CD4-positive, alpha-beta T cell treated with Interleukin-2 at 100 ng/mL for 4 hours (primary cell): ENCODE results near the gene ABCA10.
A peak's percentile ranks its signal among the peaks of the same experiment; 100 is the strongest.
"Not testable (repeated sequence)": the region's sequence is repeated elsewhere in the genome, so short reads cannot be mapped to it uniquely, and the experiment has no call there.

Experiments
- DNase-seq: peaks from one replicate; pipeline ENCODE4 v3.0.0-alpha.2; 2020; ENCODE audit warnings: low spot score

ABCA10 gene, protein sequence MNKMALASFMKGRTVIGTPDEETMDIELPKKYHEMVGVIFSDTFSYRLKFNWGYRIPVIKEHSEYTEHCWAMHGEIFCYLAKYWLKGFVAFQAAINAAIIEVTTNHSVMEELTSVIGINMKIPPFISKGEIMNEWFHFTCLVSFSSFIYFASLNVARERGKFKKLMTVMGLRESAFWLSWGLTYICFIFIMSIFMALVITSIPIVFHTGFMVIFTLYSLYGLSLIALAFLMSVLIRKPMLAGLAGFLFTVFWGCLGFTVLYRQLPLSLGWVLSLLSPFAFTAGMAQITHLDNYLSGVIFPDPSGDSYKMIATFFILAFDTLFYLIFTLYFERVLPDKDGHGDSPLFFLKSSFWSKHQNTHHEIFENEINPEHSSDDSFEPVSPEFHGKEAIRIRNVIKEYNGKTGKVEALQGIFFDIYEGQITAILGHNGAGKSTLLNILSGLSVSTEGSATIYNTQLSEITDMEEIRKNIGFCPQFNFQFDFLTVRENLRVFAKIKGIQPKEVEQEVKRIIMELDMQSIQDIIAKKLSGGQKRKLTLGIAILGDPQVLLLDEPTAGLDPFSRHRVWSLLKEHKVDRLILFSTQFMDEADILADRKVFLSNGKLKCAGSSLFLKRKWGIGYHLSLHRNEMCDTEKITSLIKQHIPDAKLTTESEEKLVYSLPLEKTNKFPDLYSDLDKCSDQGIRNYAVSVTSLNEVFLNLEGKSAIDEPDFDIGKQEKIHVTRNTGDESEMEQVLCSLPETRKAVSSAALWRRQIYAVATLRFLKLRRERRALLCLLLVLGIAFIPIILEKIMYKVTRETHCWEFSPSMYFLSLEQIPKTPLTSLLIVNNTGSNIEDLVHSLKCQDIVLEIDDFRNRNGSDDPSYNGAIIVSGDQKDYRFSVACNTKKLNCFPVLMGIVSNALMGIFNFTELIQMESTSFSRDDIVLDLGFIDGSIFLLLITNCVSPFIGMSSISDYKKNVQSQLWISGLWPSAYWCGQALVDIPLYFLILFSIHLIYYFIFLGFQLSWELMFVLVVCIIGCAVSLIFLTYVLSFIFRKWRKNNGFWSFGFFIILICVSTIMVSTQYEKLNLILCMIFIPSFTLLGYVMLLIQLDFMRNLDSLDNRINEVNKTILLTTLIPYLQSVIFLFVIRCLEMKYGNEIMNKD (N-terminal part only)

DNA sequence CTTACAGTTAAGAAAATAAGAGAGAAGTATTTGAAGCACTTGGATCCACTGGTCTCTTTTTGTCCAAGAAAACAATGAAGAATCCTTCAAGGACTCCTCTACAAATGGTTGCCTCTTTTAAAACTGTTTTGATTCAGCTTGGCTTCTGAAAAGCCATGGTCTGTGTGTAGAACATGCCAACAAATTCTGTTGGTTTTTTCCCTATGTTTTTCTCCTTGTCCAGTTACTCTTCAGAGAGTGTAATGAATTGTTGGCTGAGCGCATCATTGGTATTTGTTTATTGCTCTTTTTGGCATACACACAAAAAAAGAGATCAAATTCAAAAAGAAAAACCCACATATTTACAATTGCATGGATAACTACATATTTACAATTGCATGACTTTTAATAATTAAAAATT, at the start of gene ABCA10:
ABCA10 (minus strand) TSS at position 249 of the 400 bp plus-strand sequence. CDS start 3,466 bp downstream, outside the sequence.
- DNase-seq = no peak

DNA sequence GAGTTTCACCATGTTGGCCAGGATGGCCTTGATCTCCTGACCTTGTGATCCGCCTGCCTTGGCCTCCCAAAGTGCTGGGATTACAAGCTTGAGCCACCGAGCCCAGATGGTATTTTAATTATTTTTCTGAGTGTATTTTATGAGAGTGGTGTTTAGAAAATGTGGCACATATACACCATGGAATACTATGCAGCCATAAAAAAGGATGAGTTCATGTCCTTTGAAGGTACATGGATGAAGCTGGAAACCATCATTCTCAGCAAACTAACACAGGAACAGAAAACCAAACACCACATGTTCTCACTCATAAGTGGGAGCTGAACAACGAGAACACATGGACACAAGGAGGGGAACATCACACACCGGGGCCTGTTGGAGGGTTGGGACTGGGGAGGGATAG, 47.7 kb upstream of the ABCA10 start:
- DNase-seq = not testable (repeated sequence)

DNA sequence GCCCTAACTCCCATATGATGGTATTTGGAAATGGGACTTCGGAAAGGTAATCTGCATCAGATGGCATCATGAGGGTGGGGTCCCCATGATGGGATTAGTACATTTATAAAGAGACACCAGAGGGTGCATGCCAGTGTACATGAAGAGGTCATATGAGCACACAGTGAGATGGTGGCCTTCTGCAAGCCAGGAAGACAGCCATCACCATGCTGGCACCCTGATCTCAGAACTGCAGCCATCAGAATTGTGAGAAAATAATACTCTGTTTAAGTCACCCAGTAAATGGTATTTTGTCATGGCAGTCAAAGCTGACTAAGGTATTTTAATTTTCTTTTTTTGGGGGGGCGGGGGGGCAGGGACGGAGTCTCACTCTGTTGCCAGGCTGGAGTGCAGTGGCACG, 47.1 kb upstream of the ABCA10 start:
- DNase-seq = no peak

DNA sequence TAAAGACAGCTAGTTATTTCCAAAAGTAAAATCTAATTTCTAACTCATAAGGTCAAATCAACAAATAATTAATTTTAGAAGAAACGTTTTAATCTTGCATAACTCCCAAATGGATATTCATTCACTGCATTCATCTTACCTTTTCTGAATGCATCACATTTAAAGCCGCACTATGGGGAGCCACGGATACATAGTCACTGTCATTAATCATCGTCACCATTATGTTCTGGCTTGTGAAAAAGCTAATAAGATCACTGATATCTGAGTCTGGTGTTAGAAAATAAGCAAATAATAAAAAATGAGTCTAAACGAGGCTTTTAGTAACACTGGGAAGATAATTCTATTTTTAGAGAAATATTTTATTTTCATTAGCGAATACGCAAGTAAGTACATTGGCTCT, 42.4 kb upstream of the ABCA10 start:
- DNase-seq = no peak

DNA sequence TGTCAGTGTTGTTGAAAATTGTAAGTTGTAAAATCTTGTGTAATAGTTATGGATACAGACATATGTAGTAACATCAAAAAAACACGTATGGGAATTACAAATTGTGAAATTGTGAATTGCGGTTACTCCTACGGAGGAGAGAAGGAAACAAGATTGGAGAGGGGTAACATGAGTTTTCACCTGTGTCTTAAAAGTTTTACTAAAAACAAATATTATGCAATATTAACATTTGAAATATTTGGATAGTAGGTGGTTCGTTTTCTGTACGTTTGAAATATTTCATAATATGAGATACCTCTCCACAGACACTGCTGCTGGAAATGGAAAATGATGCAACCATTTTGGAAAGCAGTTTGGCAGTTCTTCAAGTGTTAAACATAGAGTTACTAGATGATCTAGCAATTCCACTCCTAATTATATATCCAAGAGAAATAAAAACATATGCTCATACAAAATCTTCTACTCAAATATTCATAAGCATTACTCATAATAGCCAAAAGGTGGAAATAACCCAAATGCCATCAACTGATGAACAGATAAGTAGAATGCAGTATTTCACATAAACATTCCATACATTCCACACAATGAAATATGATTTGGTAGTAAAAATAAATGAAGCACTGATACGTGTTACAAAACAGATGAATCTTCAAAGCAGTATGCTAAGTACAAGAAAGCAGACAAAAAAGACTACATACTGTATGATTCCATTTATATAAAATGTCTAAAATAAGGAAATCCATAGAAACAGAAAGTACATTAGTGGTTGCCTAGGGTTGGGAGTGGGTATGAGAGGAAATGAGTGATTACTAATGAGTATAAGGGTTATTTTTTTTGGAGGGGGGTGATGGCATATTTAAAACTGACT, 40.7 kb upstream of the ABCA10 start:
- no peak for DNase-seq

DNA sequence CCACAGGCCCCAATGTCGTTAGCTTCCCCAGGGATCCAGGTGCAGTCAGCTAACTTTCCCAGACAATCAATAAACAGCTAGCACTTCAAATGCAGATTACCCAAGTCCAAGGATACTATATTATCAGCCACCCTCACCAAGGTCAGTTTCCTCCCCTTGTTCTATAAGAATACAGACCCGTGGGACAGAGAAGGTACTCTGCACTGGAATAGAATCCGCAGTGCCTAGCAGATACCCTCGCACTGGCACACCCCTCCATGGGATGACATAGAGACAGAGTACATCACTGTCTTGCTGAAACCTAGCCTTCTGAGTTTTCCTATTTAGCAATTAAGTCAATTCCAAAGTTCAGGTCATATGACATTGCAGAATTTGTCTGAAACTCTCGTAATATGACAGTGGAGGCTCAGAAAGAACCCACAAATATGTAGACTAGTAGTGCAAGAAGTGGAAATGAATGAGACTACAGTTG, 40.0 kb upstream of the ABCA10 start:
- no peak for DNase-seq

DNA sequence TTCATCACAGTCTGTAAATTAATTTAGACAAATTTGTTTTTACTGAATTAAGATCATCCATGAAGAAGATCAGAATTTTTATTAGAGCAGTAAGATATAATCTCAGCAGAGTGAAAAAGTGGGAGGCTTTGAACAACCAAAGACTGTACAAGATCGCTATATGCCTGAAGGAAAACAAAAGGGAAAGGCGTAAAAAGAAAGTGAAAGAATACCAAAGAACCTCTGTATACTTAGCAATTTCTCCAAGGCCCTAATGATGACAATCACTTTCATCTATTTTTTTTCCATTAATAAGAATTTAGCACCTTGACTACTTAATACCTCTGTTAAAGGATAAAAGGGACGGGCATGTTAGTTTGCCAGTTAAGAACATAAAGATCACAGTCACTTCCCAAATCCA, 38.6 kb upstream of the ABCA10 start:
- DNase-seq = no peak

DNA sequence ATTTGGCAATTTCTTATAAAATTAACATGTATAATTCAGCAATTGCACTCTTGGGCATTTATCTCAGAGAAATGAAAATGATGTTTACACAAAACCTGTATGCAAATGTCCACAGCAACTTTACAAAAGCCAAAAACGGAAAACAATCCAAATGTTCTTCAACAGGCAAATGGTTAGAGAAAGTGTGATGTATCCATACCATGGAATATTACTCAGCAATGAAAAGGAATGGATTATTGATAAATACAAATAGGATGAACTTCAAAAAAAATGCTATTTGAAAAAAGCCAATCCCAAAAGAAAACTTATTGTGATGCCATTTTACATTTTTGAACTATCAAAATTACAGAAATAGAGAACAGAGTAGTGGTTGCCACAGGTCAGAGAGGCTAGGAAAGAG, 37.2 kb upstream of the ABCA10 start:
- no peak for DNase-seq

DNA sequence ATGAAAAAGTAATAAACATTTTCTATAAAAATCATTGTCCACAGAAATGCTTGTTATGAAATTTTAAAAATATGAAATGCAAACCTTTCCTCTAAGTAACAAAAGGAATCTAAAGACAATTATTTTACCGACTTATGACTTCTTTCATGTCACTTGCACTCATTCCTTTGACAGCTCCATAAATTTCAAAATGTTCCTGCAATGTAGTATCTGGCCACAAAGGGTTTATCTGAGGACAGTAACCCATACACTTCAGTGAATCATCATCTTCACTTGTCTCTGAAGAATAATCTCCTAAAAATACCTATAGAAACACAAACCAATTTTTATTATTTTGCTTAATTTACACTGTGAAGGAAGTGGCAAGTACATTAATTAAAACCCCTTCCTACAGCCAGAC, 25.6 kb upstream of the ABCA10 start:
- DNase-seq = no peak

DNA sequence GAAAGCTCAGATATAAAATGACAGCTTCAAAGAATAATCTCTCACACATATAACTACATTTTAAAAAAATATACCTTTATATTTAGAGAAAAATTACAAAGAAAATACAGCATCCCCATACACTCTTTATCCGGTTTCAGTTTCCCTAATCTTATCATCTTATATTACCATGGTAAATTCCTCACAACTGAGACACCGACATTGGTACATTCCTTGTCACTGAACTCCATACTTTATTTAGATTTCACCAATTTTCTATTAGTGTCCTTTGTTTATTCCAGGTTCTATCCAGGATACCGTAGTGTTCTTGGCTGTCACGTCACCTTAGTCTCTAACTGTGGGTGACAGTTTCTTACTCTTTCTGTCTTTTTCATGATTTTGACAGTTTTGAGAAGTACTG, 22.0 kb upstream of the ABCA10 start:
- no peak for DNase-seq

DNA sequence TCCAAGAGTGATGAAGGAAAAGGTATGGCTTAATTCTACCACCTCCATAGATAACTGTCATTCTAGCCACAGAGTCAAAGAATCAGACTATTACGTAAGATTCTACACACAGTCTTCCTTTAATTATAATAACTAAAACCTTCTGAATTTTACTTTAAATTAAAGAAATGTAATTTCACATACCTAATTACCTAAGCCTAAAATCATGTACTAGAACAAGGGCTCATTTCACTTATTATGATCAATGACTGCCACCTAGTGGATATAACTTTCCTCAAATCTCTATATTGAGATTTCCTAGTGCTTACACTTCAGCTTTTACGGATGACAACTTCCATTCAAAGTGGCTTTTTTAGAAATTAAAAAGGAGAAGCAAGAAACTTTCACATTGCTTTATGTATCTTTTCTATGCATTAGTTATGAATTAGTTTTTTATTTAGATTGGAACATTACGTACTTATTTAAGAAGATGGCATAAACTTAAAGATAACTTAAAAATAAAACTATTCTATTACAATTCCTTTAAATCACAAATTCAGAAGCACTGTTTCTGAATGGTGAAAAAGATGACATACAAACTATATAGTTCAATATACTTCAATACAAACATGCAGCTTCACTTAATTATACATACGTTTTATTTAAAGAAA, 18.2 kb upstream of the ABCA10 start:
- DNase-seq = peak; percentile 38

DNA sequence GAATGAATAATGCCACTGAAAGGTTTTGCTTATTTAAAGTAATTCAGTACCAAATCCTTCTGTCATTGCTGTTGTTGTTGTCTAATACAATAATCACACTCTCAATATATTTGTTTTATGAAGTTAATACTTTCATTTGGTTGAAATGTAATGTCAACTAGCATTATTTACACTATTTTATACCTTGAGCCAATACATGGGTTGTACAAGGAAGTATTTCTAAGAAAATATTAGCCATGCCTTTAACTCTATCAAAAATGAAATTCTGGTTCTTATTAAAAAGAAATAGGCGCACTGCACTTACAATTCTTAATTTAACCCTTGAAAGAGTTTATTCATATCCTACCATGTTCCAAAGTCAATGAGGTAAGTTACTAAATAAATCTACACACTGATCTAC, 17.6 kb upstream of the ABCA10 start:
- no peak for DNase-seq

DNA sequence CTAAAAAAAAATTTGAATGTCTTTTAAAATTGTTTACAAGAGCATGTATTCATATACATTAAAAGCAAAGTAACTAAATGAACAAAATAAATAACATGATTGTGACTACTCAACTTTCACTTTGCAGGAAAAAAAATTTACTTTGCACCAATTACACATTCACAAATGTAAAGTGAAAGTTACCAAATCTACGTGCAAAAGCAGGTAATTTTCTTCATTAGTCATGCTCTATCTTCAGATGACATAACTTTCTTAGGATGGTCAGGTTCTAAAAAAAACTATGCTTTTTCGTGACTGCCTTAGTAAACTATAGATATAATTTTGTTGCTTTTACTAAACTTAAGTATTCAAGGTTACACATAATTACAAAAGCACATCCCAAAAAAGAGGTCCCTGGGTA, 17.0 kb upstream of the ABCA10 start:
- no peak for DNase-seq

DNA sequence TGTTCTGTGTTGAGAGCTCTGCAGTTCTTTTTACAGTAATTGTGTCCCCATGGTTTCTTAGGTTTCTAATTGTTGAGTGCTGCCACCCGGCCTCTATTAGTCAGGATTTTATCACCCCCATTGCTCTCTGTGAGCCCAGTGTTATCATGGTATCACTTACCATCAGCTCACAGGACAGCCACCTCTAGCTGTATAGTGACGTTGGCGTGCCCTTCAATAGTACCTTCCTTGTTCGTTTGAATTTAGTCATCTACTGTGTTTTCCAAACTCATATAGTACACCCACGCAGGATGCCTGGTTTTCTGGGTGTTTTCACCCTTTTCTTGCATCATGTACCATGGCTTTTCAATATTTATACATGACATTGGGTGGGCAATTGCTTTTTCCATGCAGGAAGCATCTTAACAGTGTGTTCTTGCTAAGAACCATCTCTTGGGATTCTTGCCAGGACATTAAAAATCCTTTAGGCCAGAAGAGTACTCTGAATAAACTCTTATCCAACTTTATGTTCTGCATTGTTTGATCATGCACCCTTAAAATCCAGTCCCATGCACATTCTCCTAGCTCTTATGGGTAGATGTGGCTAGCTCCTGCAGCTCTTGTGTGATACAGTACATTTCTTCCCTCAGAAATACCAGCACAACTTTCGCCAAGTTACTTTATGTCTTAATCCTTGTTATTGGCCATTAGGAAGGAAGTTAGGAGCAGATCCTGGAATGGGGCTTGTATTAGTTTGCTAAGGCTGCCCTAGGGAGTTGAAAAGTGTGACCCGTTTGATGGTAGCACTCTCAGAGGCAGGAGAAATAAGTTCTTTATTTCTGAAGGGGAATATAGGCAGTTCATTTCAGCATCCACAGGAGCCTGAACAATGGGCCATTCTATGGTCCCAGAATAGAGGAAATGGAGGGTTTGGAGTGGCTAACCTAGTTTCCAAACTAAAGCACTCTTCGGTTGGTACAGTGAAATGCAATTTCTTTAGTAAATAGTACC, 11.3 kb upstream of the ABCA10 start:
- DNase-seq = no peak

DNA sequence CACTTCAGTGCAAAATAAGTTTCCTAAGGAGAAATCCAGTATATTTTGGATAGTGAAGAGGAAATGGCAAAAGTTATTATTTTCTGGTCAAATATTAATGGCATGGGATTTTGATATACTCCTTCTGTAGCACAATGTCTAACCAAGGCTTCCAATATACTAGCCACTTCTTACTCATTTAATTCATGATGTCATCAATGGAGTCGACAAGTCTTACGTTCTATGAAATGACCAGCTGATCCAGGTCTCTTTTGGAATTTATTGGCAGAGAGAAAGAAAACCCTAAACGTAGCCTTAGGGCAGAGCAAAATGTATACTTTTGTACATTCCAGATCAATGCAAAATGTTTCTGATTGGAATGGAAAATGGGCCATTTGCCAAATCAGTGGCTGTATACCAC, 8.3 kb upstream of the ABCA10 start:
- DNase-seq = no peak

DNA sequence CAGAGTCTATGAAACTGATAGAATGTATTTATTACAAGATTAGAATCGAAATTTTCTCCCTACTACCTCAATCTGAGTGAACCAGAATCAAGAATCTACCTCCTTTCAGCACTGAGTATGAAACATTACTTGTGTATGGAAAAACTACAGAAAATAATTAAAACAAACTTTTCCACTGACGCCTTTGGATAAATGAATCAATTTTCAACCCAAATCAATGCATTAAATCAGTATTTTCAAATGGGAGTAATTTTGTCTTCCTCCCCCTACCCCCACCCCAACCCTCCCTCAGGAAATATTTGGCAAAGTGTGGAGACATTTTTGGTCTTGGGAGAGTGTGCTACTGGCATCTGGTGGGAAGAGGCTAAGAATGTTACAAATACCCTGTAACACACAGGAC, 7.8 kb upstream of the ABCA10 start:
- no peak for DNase-seq

DNA sequence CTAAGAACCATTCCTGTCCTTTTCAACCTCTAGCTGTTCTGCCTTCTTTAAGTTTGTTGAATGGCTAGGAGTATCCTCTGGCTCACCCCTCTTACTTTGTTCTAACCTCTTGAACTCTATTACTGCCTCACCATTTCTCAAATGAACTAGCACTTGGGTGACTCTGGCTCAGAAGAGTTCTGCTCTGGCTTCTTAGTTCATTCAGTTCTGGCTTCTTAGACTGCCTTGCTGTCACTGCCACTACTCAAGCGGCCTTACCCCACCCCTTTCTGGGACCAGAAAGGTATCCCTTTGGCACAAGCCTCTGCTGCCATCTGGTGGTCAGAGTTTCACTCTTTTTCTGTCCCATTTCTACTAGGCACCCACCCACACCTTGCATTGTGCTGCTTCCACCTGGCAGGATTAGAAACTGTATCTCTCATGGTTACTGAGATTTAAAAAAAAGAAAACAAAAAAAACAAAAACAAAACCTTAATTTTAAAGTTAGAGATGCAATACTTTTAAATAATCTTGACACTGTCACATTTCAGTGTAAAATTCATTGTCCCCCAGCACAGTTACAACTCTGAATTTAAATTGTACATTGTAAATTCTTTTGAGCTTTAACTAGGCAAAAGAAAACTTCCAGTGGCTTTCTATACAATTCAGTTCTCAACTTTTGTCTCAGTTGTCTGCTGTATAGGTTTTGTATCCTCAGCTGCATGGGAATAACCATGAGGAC, 6.9 kb upstream of the ABCA10 start:
- peak; percentile 57 for DNase-seq

DNA sequence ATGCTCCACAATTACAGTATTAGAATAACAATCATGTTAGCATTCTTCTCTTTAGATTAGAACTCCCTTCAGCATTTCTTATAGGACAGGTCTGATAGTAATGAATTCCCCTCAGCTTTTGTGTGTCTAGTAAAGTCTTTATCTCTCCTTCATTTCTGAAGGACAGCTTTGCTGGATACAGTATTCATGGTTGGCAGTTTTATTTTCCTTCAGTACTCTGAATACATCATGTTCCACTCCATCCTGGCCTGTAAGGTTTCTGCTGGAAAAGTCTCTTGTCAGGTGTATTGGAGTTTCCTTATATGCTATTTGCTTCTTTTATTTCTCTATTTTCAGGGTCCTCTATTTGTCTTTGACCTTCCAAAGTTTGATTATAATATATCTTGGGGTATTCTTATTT, 4.0 kb upstream of the ABCA10 start:
- DNase-seq = no peak

DNA sequence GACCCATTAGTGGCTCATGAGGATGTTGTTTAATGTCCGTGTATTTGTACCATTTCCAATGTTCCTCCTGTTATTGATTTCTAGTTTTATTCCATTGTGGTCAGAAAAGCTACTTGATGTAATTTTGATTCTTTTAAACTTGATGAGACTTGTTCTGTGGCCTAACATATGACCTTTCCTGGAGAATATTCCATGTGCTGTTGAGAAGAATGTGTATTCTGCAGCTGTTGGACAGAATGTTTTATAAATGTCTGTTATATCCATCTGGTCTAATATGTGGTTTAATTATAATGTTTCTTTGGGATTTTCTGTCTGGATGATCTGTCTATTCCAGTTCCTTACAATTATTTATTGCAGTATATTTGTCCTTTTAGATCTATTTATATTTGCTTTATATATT, 2.9 kb upstream of the ABCA10 start:
- no peak for DNase-seq
